Measurements from ENCODE around the gene ABLIM3. TPM values are rescaled to one million over a fixed set of nuclear protein-coding genes. Genes with fewer than 3 reads are reported as not detected.
A peak's percentile ranks its signal among the peaks of the same experiment; 100 is the strongest.
"Not testable (repeated sequence)": the region's sequence is repeated elsewhere in the genome, so short reads cannot be mapped to it uniquely, and the experiment has no call there.

ABLIM3 gene
- total RNA-seq, 2 experiments from 2014 or later = not detected

DNA sequence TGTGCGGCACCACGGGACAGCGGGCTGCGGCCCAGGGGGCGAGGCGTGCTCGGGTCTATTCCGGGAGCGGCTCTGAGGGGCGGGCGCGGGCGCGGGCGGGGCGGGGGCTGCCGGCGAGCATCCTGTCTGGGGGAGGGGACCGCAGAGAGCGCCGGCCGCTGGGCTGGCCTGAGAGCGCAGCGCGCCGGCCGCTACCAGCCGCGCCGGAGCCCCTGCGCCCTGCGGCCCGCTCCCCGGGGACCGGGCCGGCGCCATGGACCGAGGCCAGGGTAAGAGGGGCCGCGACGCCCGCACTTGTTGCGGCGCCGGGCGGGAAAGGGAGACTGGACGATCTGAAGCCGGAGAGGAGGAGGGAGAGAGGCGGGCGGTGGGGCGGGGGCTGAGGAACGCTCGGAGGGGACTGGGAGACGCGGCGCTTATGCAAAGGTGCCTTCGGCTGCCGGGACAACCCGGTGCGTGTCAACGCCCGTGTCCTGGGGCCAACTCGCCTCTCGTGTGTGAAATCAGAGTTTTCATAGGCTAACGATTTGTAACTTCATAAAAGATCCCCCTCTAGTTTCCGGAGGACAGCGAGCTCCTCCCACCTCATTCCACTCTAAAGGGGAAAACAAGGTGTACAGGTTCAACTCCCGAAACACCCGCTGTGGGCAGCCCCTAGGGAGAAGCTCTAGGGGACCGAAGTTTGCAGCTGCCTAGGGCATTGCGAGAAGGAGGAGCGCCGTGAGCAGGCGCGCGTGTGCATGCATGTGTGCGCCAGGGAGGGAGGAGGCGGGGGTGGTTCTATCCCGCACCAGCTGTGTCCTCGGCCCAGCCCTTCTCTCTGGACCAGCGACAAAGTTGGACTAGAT lies 130.6 kb downstream of the ABLIM3 start, which contains the start of gene AFAP1L1:
Gene AFAP1L1, plus strand, starts transcription at position 144 of the 848 bp plus-strand sequence. Its CDS starts 110 bp downstream, at position 254.
- DNase-seq = peak; percentile 13
- H3K4me1 Mint-ChIP-seq = peaks cover 9% of the 10 kb centered on the region
- peaks cover 46% of the 10 kb centered on the region for H3K27me3 Mint-ChIP-seq
- CTCF ChIA-PET = interaction anchor here (0.6 kb wide), 1 partner anchor 123 kb away, joined by 4 read pairs; no protein-coding TSS in a partner anchor
- POLR2A ChIA-PET = no interaction called here
- H3K4me3 Mint-ChIP-seq = peak within 1 kb of the TSS; percentile 72
- no peak within 1 kb of the TSS for H3K27ac Mint-ChIP-seq
- H3K36me3 Mint-ChIP-seq (ENCODE audit: low read depth) = no peaks in the 10 kb centered on the region
- H3K9me3 Mint-ChIP-seq = no peaks in the 10 kb centered on the region

DNA sequence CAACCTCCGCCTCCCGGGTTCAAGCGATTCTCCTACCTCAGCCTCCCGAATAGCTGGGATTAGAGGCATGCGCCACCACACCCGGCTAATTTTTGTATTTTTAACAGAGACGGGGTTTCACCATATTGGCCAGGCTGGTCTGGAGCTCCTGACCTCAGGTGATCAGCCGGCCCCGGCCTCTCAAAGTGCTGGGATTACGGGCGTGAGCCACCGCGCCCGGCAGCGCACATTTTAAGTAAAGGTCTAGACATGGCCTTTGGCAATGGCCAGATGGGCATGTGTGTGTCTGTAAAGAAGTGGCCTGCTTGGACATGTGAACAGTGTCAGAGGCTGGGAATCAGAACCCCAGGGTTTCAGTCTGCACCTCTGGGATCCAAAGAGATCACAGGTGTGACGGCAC lies 131.5 kb downstream of the ABLIM3 start:
- H3K27me3 Mint-ChIP-seq = peaks cover 52% of the 10 kb centered on the region
- DNase-seq; H3K27ac Mint-ChIP-seq; H3K9me3 Mint-ChIP-seq; POLR2A ChIA-PET; H3K4me3 Mint-ChIP-seq; H3K4me1 Mint-ChIP-seq; H3K36me3 Mint-ChIP-seq (ENCODE audit: low read depth): not testable (repeated sequence)
- CTCF ChIA-PET = interaction anchor here (0.7 kb wide), 2 partner anchors 106 to 555 kb away, joined by 3 read pairs; no protein-coding TSS in a partner anchor

DNA sequence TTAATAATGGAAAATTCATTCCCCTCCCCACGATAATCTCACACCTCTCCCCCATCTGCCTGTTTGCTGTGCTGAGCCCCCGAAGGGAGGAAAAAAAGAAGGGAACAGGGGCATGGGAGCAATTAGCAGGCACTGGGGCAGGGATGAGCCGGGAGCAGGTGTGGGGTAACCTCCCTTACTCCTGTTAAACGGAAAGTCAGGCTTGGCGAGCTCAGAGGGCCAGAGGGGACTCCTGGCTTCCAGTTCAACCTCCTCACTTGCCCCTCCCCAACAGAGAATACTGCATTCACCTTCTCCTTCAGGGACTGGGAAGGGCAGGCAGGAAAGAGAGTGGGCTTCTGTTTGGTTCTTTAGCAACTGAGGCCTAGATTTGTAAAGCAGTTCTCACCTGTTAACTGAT lies 131.9 kb downstream of the ABLIM3 start:
- Mint-ChIP-seq H3K4me1 (peaks cover 9% of the 10 kb centered on the region), H3K36me3 (ENCODE audit: low read depth) (no peaks in the 10 kb centered on the region), H3K27ac (no peak overlapping the region), H3K9me3 (no peaks in the 10 kb centered on the region), H3K4me3 (no peak overlapping the region), H3K27me3 (peaks cover 56% of the 10 kb centered on the region)
- ChIA-PET POLR2A (no interaction called here), CTCF (interaction anchor here (0.7 kb wide), 1 partner anchor 107 kb away, joined by 3 read pairs; no protein-coding TSS in a partner anchor)
- no peak for DNase-seq

DNA sequence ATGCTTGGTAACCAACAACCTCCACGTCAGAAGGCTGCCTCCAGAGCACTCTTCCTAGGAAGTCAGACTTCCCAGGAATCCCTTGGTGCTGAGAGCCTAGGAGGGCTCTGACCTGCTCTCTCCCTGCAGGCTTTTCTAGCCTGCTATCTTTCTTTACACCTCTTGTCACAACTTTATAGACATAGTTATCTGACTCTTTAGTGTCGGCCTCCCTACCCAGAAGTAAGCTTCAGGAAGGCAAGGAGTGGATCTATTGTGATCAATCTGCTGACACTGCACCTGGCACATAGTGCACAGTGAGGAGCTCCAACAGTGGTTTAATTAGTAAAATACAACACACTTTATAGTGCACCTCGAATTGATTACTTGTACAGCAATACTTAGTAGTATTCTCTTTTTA lies 132.7 kb downstream of the ABLIM3 start:
- H3K36me3 Mint-ChIP-seq (ENCODE audit: low read depth) = no peaks in the 10 kb centered on the region
- H3K9me3 Mint-ChIP-seq = no peaks in the 10 kb centered on the region
- H3K27ac Mint-ChIP-seq = no peak overlapping the region
- POLR2A ChIA-PET = no interaction called here
- CTCF ChIA-PET = interaction anchor here (0.7 kb wide), 1 partner anchor 366 kb away, joined by 3 read pairs; no protein-coding TSS in a partner anchor
- H3K27me3 Mint-ChIP-seq = peaks cover 58% of the 10 kb centered on the region
- H3K4me3 Mint-ChIP-seq = no peak overlapping the region
- DNase-seq = no peak
- peaks cover 9% of the 10 kb centered on the region for H3K4me1 Mint-ChIP-seq

DNA sequence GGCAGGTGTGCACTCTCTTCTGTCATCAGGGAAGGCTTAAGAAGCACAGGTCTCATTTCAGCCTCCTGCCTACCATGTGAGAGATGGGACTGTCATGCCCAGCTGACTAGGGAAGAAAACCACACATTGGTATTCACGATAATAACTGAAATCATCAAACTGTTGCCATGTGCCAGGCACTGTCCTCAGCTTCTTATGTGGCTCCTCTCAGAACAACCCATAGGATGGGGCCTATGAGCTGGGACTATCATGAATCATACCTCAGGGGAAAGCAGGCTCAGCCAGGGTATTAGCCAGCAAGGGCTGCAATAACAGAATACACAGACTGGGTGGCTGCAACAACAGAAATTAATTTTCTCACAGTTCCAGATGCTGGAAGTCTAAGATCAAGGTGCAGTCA lies 133.6 kb downstream of the ABLIM3 start:
- POLR2A ChIA-PET = no interaction called here
- CTCF ChIA-PET = interaction anchor here (0.9 kb wide), 1 partner anchor 9 kb away, joined by 3 read pairs; no protein-coding TSS in a partner anchor
- no peak overlapping the region for H3K27ac Mint-ChIP-seq
- no peaks in the 10 kb centered on the region for H3K9me3 Mint-ChIP-seq
- H3K36me3 Mint-ChIP-seq (ENCODE audit: low read depth) = no peaks in the 10 kb centered on the region
- DNase-seq = no peak
- peaks cover 56% of the 10 kb centered on the region for H3K27me3 Mint-ChIP-seq
- peaks cover 9% of the 10 kb centered on the region for H3K4me1 Mint-ChIP-seq
- H3K4me3 Mint-ChIP-seq = no peak overlapping the region

DNA sequence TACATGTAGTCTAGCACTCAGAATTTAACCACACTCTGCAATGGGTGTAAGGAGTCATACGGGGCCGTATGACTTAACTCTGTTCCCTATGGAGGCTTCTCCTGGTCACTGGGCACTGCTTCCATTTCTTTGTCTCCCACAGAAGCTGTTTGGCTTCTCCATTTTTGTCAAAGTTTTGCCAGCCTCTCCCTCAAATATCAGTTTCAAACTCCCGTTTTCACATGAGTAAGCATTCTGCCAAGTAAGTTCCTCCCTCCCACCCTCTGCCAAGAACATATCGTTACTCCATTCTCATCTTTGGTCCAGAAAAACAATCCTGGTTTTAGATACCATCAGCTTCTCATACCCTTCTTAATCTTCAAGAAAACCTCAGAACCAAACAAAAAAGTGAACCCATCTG lies 136.5 kb downstream of the ABLIM3 start:
- Mint-ChIP-seq H3K9me3 (no peaks in the 10 kb centered on the region), H3K36me3 (ENCODE audit: low read depth) (no peaks in the 10 kb centered on the region), H3K27me3 (peaks cover 37% of the 10 kb centered on the region), H3K4me1 (no peaks in the 10 kb centered on the region), H3K4me3 (no peak overlapping the region), H3K27ac (no peak overlapping the region)
- CTCF ChIA-PET = interaction anchor here (1.2 kb wide), 1 partner anchor 19 kb away, joined by 3 read pairs; no protein-coding TSS in a partner anchor
- POLR2A ChIA-PET = no interaction called here
- no peak for DNase-seq

DNA sequence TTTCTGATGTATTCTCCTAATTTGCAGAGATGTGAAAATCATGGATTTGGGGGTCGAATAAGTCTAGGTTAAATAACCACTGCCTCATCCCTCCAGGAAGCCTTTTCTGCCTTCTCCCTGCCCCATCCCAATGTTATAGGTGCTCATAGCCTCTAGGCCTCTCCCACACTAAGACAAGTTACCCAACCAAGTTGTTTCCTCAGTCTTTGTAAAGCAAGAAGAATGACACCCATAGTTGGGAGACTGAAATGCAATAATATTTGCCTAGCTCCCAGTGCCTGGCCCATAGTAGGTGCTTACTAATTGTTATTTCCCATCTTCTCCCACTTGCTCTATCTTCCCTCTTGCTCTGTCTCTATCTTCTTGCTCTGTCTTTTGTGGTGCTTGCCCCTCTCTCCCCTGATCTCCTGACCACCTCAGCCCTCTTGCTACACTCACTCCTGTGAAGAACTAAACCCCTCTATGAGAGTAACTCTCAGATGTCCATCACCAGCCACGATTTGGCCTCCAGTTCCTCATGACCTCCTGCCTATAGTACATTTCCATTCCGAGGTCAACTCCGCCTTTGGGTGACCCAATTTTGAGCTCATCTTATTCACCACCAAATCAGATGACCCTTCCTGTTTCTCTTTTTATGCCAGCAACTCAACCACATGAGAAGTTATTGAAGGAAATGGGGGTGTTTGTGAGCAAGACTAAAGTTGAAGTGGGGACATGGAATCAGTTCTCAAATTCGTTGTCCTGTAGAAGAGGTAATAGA lies 137.3 kb downstream of the ABLIM3 start:
- POLR2A ChIA-PET = no interaction called here
- no peak for DNase-seq
- H3K9me3 Mint-ChIP-seq = no peaks in the 10 kb centered on the region
- H3K4me1 Mint-ChIP-seq = no peaks in the 10 kb centered on the region
- CTCF ChIA-PET = interaction anchor here (1.2 kb wide), 1 partner anchor 20 kb away, joined by 3 read pairs; no protein-coding TSS in a partner anchor
- no peak overlapping the region for H3K4me3 Mint-ChIP-seq
- H3K36me3 Mint-ChIP-seq (ENCODE audit: low read depth) = no peaks in the 10 kb centered on the region
- peaks cover 28% of the 10 kb centered on the region for H3K27me3 Mint-ChIP-seq
- H3K27ac Mint-ChIP-seq = no peak overlapping the region

DNA sequence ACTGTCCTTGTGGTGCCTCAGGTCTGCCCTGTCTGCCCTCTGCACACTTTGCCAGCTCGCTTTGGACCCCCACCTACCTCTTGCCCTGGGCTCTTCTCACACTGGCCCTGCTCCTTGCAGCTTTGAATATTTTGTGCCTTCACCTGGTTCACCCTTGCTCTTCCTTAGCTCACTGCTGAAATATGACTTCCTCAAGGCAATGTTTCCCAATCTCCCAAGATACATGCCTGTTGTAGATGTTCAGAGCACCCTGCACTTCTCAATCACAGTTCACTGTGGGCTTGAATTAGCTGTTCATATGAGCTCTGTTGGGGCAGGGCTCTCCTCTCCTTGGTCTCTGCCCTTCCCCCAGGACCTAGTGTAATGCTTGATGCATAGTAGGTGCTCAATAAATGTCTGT lies 138.4 kb downstream of the ABLIM3 start:
- POLR2A ChIA-PET = no interaction called here

DNA sequence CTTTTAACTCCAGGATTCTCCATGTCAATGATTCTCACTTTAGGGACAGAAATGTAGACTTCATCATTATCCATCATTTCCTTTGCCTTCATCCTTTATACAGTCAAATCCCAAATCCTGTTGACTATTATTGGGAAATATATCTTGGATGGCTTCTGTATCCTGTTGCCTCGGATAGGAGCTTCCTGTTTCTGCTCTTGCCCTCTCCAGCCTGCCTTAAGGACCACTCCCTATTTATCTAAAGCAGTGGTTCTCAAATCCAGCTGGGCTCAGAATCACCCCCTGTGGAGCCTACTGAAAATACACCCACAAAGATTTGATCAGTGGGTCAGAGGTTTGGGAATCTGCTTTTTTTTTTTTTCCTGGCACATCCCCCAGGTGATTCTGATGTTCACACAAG lies 138.8 kb downstream of the ABLIM3 start:
- Mint-ChIP-seq H3K27me3 (peaks cover 24% of the 10 kb centered on the region), H3K9me3 (no peaks in the 10 kb centered on the region), H3K27ac (no peak overlapping the region), H3K4me1 (no peaks in the 10 kb centered on the region), H3K36me3 (ENCODE audit: low read depth) (no peaks in the 10 kb centered on the region), H3K4me3 (no peak overlapping the region)
- CTCF ChIA-PET = interaction anchor here (0.6 to 1.3 kb wide), 2 partner anchors 11 to 475 kb away, joined by 3 read pairs; no protein-coding TSS in a partner anchor
- DNase-seq = no peak
- POLR2A ChIA-PET = no interaction called here

More for the DNA sequence above, 138.4 kb downstream of the ABLIM3 start:
- no peak overlapping the region for H3K4me3 Mint-ChIP-seq
- DNase-seq = no peak
- CTCF ChIA-PET = interaction anchor here (0.6 to 1.3 kb wide), 2 partner anchors 11 to 475 kb away, joined by 3 read pairs; no protein-coding TSS in a partner anchor
- H3K27ac Mint-ChIP-seq = no peak overlapping the region
- peaks cover 24% of the 10 kb centered on the region for H3K27me3 Mint-ChIP-seq
- no peaks in the 10 kb centered on the region for H3K4me1 Mint-ChIP-seq
- no peaks in the 10 kb centered on the region for H3K36me3 Mint-ChIP-seq (ENCODE audit: low read depth)
- no peaks in the 10 kb centered on the region for H3K9me3 Mint-ChIP-seq

DNA sequence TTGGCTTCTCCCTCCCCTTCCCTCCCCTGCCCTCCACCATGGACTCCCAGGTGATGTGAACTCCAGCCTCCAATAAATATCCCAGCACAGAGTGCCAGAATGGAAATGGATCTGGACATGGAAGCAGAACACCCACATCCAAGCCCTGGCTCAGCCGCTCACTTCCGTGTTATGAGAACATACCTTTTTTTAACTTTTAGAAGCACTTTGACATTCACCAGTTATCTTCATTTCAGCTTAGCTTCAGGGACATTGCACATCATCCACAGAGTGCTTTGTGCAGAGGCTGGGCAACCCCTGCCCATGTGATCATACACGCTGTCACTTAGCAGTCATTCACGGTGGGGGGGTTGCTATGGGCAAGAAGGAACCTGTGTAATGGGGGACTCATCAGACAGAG lies 139.5 kb downstream of the ABLIM3 start:
- POLR2A ChIA-PET = no interaction called here
- DNase-seq = no peak
- no peaks in the 10 kb centered on the region for H3K36me3 Mint-ChIP-seq (ENCODE audit: low read depth)
- H3K27ac Mint-ChIP-seq = no peak overlapping the region
- H3K4me3 Mint-ChIP-seq = no peak overlapping the region
- no peaks in the 10 kb centered on the region for H3K4me1 Mint-ChIP-seq
- CTCF ChIA-PET = no interaction called here
- peaks cover 22% of the 10 kb centered on the region for H3K27me3 Mint-ChIP-seq
- H3K9me3 Mint-ChIP-seq = no peaks in the 10 kb centered on the region

DNA sequence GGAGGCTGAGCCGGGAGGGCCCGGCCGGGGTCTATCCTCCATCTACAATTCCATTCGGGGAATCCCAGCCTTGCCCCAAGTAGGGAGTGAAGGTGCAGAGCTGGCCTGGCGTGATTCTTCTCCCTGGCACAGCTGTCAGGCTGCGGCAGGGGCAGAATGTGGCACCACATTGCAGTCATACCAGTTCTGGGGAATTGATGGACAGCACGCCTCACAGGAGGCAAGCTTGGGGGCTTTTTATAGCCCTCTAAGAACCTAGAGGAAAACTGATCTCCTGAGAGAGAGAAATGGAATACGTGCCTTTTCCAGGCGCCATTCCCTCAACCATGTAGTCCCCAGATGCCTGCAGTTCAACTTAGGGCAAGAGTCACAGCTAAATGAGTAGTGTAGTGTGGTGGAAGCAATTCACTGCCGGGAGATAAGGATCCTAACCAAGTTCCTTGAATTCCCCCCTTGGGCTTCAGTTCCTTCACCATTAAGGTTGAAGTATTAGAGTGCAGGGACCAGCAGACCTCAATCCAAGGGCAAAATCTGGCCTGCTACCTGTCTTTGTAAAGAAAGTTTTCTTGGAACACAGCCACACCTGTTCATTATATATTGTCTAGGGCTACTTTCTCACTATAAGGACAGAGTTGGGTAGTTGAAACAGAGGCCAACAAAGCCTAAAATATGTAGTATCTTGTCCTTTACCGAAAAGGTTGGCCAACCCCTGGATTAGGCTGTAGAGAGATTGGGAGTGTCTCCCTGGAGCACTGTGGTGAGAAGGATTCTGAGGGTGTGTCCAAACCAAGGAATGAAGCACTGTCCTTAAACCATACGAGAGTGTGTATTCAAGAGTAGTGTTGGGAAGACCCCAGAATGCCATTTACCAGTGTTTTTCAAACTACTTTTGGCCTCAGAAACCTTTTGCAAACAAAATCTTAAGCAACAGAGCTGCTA lies 141.0 kb downstream of the ABLIM3 start:
- no peaks in the 10 kb centered on the region for H3K4me1 Mint-ChIP-seq
- no peak overlapping the region for H3K27ac Mint-ChIP-seq
- CTCF ChIA-PET = no interaction called here
- no peak overlapping the region for H3K4me3 Mint-ChIP-seq
- H3K9me3 Mint-ChIP-seq = no peaks in the 10 kb centered on the region
- DNase-seq = no peak
- H3K27me3 Mint-ChIP-seq = peaks cover 13% of the 10 kb centered on the region
- H3K36me3 Mint-ChIP-seq (ENCODE audit: low read depth) = no peaks in the 10 kb centered on the region
- POLR2A ChIA-PET = no interaction called here

DNA sequence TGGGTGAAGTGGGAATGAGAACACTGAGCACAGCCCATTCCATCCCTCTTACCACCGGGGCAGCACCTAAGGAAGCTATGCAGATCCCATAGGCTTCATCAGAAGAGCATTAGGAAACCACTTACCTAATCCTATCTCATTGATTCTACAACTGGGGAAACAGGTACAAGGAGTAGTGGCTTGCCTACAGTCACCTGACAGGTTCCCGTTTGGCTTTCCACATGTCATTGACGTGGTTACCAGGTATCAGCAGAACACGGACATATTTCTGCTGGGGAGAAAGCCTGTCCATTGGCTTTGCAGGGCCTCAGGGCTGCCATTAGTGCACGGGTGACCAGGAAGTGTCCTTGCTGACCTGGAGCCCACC lies 141.7 kb downstream of the ABLIM3 start:
- H3K9me3 Mint-ChIP-seq = no peaks in the 10 kb centered on the region
- ChIA-PET POLR2A (no interaction called here), CTCF (no interaction called here)
- H3K27ac Mint-ChIP-seq = no peak overlapping the region
- no peaks in the 10 kb centered on the region for H3K4me1 Mint-ChIP-seq
- no peak for DNase-seq
- H3K4me3 Mint-ChIP-seq = no peak overlapping the region
- H3K36me3 Mint-ChIP-seq (ENCODE audit: low read depth) = no peaks in the 10 kb centered on the region
- peaks cover 10% of the 10 kb centered on the region for H3K27me3 Mint-ChIP-seq

Data from activated CD4-positive, alpha-beta T cell treated with anti-CD3 and anti-CD28 coated beads, Interleukin-2, amount 10 ng/mL, durations not matched to agents 7 days and 5 days (primary cell).